ENCODE results near the gene KRT83.

DNA sequence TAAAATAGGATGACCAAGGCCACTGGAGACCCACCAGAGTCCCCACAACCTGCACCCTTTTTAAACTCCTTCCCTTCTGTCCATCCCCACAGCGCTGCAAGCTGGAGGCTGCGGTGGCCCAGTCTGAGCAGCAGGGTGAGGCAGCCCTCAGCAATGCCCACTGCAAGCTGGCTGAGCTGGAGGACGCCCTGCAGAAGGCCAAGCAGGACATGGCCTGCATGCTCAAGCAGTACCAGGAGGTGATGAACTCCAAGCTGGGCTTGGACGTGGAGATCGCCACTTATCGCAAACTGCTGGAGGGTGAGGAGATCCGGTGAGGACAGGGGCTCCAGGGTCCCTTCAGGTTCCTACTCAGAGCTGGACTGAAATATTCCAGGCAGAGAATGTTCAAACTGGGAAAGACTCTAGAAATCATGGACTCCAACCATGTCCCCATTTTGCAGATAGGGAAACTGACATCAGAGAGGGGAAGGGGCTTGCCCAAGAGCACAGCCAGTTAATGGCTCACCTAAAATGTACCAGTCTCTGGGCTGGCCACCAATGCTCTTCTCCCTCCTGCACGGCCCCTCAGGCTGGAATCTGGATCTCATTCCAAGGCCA, 28.9 kb upstream of the KRT83 start:
- TF ChIP-seq, protein P1, sequence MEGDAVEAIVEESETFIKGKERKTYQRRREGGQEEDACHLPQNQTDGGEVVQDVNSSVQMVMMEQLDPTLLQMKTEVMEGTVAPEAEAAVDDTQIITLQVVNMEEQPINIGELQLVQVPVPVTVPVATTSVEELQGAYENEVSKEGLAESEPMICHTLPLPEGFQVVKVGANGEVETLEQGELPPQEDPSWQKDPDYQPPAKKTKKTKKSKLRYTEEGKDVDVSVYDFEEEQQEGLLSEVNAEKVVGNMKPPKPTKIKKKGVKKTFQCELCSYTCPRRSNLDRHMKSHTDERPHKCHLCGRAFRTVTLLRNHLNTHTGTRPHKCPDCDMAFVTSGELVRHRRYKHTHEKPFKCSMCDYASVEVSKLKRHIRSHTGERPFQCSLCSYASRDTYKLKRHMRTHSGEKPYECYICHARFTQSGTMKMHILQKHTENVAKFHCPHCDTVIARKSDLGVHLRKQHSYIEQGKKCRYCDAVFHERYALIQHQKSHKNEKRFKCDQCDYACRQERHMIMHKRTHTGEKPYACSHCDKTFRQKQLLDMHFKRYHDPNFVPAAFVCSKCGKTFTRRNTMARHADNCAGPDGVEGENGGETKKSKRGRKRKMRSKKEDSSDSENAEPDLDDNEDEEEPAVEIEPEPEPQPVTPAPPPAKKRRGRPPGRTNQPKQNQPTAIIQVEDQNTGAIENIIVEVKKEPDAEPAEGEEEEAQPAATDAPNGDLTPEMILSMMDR (IDR thresholded peaks at IDR 0.05), result no peak
- TF ChIP-seq EP300 (IDR thresholded peaks at IDR 0.05; ENCODE audit: borderline replicate concordance in 1 of 2, low read depth in 1 of 2, low read length in 1 of 2) (no peak), SMC3 (IDR thresholded peaks at IDR 0.05; ENCODE audit: low read depth, low read length) (no peak), POLR2AphosphoS5 (IDR thresholded peaks at IDR 0.05; ENCODE audit: low read depth, low read length) (no peak), MEF2A (IDR thresholded peaks at IDR 0.05; ENCODE audit: borderline replicate concordance, low read depth) (no peak), RAD21 (IDR thresholded peaks at IDR 0.05; ENCODE audit: low read length) (no peak), EZH2phosphoT487 (IDR thresholded peaks at IDR 0.05; ENCODE audit: borderline replicate concordance, low read depth) (no peak), RXRA (IDR thresholded peaks at IDR 0.05; ENCODE audit: borderline replicate concordance, low read depth) (no peak), SIN3A (IDR thresholded peaks at IDR 0.05; ENCODE audit: borderline replicate concordance, low read depth, low read length) (no peak), YY1 (IDR thresholded peaks at IDR 0.05; ENCODE audit: low read depth) (no peak), JUND (IDR thresholded peaks at IDR 0.05) (no peak), TAF1 (IDR thresholded peaks at IDR 0.05; ENCODE audit: borderline replicate concordance, low read depth, low read length) (no peak)
- TF ChIP-seq, protein P2, sequence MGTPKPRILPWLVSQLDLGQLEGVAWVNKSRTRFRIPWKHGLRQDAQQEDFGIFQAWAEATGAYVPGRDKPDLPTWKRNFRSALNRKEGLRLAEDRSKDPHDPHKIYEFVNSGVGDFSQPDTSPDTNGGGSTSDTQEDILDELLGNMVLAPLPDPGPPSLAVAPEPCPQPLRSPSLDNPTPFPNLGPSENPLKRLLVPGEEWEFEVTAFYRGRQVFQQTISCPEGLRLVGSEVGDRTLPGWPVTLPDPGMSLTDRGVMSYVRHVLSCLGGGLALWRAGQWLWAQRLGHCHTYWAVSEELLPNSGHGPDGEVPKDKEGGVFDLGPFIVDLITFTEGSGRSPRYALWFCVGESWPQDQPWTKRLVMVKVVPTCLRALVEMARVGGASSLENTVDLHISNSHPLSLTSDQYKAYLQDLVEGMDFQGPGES (IDR thresholded peaks at IDR 0.05; ENCODE audit: low read depth, low read length), result no peak
- TF ChIP-seq, protein P3, sequence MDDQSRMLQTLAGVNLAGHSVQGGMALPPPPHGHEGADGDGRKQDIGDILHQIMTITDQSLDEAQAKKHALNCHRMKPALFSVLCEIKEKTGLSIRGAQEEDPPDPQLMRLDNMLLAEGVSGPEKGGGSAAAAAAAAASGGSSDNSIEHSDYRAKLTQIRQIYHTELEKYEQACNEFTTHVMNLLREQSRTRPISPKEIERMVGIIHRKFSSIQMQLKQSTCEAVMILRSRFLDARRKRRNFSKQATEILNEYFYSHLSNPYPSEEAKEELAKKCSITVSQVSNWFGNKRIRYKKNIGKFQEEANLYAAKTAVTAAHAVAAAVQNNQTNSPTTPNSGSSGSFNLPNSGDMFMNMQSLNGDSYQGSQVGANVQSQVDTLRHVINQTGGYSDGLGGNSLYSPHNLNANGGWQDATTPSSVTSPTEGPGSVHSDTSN (IDR thresholded peaks at IDR 0.05), result no peak

Measured in SK-N-SH (cell line).